AG10803 (cell line): ENCODE results near the gene CAMSAP1.

ENCODE experiments used
- DNase-seq: peaks from one replicate; pipeline ENCODE4 v3.0.0; 2010; ENCODE audit warnings: low read depth
- H3K4me3 ChIP-seq: 2 replicates; pipeline ENCODE4 v1.5.1; 2011; ENCODE audit warnings: mild to moderate bottlenecking, low read length, control low read depth
- TF ChIP-seq, protein P1 (sequence below): conservative IDR thresholded peaks from 2 replicates; pipeline ENCODE4 v1.5.1; 2011; ENCODE audit warnings: mild to moderate bottlenecking, low read length, control low read depth, inconsistent platforms

Gene CAMSAP1

DNA sequence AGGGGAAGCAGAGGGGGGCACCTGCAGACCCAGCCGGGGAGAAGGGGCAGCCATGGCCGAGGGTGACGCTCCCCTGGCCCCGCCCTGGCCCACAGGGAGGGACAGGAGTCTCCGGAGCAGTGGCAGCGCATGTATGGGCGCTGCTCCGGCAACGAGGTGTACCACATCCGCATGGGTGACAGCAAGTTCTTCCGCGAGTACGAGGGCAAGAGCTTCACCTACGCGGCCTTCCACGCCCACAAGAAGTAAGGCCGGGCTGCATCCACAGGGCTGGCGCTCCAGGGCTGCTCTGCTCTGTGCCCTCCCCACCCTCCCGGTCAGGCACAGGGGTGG lies 137.2 kb downstream of the CAMSAP1 start:
- TF ChIP-seq, protein P1, sequence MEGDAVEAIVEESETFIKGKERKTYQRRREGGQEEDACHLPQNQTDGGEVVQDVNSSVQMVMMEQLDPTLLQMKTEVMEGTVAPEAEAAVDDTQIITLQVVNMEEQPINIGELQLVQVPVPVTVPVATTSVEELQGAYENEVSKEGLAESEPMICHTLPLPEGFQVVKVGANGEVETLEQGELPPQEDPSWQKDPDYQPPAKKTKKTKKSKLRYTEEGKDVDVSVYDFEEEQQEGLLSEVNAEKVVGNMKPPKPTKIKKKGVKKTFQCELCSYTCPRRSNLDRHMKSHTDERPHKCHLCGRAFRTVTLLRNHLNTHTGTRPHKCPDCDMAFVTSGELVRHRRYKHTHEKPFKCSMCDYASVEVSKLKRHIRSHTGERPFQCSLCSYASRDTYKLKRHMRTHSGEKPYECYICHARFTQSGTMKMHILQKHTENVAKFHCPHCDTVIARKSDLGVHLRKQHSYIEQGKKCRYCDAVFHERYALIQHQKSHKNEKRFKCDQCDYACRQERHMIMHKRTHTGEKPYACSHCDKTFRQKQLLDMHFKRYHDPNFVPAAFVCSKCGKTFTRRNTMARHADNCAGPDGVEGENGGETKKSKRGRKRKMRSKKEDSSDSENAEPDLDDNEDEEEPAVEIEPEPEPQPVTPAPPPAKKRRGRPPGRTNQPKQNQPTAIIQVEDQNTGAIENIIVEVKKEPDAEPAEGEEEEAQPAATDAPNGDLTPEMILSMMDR = no peak
- DNase-seq = no peak
- no peak overlapping the region for H3K4me3 ChIP-seq

DNA sequence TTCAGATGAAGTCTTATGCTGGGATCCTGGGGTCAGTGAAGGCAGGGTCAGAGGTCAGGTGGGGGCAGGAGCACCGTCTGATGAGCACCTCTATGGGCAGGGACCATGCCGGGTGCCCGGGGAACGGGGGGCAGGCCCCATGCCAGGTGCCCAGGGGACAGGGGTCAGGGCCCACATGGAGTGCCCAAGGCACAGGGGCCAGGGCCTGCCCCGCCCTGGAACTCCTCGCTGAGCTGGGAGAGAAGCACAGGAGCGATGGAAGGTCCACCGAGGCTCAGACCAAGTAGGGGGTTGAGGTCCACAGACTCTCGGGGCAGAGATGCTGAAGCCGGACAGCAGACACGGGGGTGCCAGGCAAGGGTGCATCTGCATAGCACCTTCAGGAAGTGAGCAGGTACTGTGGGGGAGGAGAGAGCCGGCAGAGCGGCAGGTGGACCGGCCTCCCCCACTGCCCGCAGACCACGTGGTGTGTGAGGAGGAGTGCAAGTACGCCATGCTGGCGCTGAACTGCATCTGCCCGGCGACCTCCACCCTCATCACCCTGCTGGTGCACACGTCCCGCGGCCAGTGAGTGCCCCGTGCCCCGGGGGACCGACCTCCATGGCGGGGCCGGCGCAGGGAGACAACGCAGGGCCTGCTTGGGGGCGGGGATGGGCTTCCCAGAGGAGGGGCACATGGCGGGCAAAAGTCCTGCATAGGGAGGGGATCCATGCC lies 137.7 kb downstream of the CAMSAP1 start:
- TF ChIP-seq, protein P1 = no peak
- H3K4me3 ChIP-seq = no peak overlapping the region
- DNase-seq = no peak

DNA sequence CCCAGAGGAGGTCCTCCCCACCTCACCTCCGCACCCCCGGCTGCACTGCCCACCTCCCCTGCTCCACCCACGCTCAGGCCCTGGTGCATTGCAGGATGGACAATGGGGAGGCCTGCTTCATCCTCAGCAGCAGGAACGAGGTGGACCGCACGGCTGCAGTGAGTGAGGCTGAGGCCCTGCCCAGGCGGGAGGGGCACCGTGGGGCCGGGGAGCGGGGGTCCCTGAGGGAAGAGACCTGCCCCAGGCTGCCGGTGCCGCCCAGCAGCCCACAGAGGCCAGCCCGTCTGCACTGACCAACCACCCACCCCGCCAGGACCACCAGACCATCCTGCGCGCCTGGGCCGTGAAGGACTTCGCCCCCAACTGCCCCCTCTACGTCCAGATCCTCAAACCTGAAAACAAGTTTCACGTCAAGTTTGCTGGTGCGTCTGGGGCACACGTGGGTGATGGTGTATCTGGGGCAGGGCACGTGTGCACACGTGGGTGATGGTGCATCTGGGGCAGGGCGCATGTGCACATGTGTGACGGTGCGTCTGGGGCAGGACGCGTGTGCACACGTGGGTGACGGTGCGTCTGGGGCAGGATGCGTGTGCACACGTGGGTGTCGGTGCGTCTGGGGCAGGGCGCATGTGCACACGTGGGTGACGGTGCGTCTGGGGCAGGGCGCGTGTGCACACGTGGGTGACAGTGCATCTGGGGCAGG lies 138.7 kb downstream of the CAMSAP1 start:
- H3K4me3 ChIP-seq = no peak overlapping the region
- TF ChIP-seq, protein P1 = no peak
- no peak for DNase-seq

DNA sequence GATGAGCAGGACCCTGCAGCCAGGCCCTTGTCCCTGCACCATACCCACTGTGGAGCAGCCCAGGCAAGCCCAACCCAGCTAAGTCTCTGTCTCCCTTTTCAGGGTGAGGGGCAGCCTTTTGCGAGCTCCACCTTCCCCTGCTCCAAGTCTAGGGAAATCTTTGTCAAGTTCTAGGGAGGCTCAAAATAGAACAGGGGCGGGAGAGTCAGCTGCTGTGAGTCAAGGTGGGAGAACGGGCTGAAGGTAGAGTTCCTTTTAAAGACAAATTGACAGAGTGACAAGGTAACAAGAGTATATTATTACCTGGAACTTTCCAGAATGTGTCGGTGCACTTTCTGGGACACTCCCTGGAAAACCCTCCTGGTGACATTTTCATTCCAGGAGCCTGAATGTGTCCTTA lies 140.6 kb downstream of the CAMSAP1 start:
- no peak for DNase-seq
- no peak overlapping the region for H3K4me3 ChIP-seq
- TF ChIP-seq, protein P1 = no peak

DNA sequence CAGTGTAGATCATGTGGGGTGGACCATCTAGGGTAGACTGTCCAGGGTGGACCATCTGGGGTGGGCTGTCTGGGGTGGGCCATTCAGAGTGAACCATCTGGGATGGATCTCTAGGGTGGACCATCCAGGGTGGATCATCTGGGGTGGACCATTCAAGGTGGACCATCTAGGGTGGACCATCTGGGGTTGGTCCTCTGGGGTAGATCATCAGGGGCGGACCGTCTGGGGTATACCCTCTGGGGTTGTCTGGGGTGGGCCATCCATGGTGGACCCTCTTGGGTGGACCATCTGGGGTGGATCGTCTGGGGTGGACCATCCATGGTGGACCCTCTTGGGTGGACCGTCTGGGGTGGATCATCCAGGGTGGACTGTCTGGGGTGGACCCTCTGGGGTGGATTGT lies 141.1 kb downstream of the CAMSAP1 start:
- TF ChIP-seq, protein P1 = no peak
- DNase-seq = no peak
- H3K4me3 ChIP-seq = no peak overlapping the region

DNA sequence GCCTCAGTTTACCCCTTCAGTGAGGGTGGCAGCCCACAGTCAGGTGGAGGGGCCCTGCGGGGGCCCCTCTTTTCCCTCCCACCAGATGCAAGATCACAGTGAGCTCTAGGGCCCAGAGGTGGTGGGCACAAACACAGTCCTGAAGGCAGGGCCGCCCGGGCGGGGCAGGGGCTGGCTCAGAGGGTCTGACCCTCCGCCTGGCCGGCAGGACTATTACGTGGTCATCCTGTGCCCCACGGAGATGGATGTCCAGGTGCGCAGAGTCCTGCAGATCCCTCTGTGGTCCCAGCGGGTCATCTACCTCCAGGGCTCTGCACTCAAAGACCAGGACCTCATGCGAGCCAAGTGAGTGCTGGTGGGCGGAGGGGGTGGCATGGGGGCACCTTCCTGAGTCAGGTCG lies 141.9 kb downstream of the CAMSAP1 start:
- H3K4me3 ChIP-seq = no peak overlapping the region
- TF ChIP-seq, protein P1 = no peak
- DNase-seq = no peak

DNA sequence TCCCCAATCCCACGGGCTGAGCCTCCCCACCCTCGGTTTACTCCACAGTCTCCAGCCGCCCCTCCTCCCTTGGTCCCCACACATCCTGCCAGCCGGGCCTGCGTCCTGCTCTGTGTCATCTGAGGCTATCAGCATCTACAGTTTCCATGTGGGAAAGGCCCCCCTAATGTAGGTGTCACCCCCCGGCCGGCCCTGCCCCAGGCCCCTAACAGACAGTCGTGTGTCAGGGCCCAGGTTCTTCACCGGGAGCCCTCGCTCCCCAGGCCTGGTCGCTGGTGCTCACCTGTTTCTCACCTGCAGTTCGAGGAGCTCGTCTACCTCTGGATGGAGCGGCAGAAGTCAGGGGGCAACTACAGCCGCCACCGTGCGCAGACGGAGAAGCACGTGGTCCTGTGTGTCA lies 142.6 kb downstream of the CAMSAP1 start:
- H3K4me3 ChIP-seq = no peak overlapping the region
- no peak for DNase-seq
- TF ChIP-seq, protein P1 = no peak
